Measurements from ENCODE around the gene LOXL4.

DNA sequence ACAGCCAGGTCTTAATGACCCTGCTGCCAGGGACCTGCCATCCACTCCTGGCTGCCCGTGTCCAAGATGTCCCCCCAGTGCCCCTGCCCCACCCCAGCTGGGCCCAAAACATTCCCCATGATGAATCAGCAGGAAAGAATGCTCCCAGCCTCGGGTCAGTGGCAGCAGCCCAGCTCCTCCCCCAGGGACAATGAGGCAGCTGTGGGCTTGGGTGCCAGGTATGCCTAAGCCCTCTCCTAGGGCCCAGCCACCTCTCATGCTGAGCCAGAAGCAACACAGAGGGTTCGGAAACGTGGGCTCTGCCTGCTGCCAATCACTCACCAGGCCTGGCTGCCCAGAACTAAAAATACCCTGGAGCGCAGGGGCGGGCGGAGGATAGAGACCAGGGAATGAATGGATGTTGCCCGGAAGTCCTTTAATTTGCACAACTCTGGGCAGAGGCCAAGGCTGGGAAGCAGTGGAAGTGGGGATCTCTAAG, 1.5 kb upstream of the LOXL4 start:
- TF ChIP-seq, protein P1, sequence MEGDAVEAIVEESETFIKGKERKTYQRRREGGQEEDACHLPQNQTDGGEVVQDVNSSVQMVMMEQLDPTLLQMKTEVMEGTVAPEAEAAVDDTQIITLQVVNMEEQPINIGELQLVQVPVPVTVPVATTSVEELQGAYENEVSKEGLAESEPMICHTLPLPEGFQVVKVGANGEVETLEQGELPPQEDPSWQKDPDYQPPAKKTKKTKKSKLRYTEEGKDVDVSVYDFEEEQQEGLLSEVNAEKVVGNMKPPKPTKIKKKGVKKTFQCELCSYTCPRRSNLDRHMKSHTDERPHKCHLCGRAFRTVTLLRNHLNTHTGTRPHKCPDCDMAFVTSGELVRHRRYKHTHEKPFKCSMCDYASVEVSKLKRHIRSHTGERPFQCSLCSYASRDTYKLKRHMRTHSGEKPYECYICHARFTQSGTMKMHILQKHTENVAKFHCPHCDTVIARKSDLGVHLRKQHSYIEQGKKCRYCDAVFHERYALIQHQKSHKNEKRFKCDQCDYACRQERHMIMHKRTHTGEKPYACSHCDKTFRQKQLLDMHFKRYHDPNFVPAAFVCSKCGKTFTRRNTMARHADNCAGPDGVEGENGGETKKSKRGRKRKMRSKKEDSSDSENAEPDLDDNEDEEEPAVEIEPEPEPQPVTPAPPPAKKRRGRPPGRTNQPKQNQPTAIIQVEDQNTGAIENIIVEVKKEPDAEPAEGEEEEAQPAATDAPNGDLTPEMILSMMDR (IDR thresholded peaks at IDR 0.05; ENCODE audit: borderline replicate concordance, extremely low read depth, low read length, poor library complexity, severe bottlenecking): no peak
- TF ChIP-seq EZH2 (IDR thresholded peaks at IDR 0.05; ENCODE audit: borderline replicate concordance, low read depth, low read length, severe bottlenecking): no peak

Data from DND-41 (cell line).